HepG2 (cell line): ENCODE measurements around the gene TXLNA. TPM values are rescaled to one million over a fixed set of nuclear protein-coding genes. Genes with fewer than 3 reads are reported as not detected.
A peak's percentile ranks its signal among the peaks of the same experiment; 100 is the strongest.

Experiments
- ATAC-seq: fragments of 200-7000 bp; cut with Tn5 transposase; 3 replicates; pipeline ENCODE4 v1.9.1; 2020; ENCODE audit warnings: mild to moderate bottlenecking, moderate library complexity
- BruUV-seq: library from RNA; stranded (reverse); fragments of 400-500 nt; replicated peaks from 2 replicates; lab custom pipeline; 2021; lab: Mats Ljungman, UMichigan
- CTCF ChIA-PET: fragments of 300-600 bp; formaldehyde crosslinking; extraction: SDS; loops from one replicate; lab custom pipeline; 2021; ENCODE audit warnings: low total read pairs, inconsistent platforms, low intra/inter-chr PET ratio; lab: Yijun Ruan, JAX
- POLR2A ChIA-PET: fragments of 350-600 bp; sonication (Branson Sonifier 250); formaldehyde crosslinking; loops from one replicate; lab custom pipeline; 2020; ENCODE audit warnings: antibody characterized with exemption, inconsistent platforms; lab: Yijun Ruan, JAX
- DNase-seq: peaks from one replicate; pipeline ENCODE4 v3.0.0-alpha.2; 2015; ENCODE audit warnings: low spot score
- FAIRE-seq: peaks from 3 replicates; lab custom pipeline; 2011; peaks lifted over from hg19 to GRCh38; lab: Jason Lieb, UNC
- H2AFZ ChIP-seq: one replicate; pipeline ENCODE4 v1.6.1; 2011; ENCODE audit warnings: low read length, inconsistent platforms
- H3K27ac ChIP-seq: fragments of 300-600 bp; 3 replicates; pipeline ENCODE4 v1.8.0; 2011; ENCODE audit warnings: mixed run types, mild to moderate bottlenecking, mixed read lengths, low read length, inconsistent platforms; ENCODE audit not compliant: insufficient read depth; ENCODE audit errors: extremely low read length
- H3K27me3 ChIP-seq, 2 experiments: fragments of 200-600 bp in 1 of 2; 2 replicates in 1 of 2; 3 replicates in 1 of 2; pipeline versions ENCODE4 v1.6.0 to v1.8.0; 2011; ENCODE audit warnings: low read length in 2 of 2, mild to moderate bottlenecking in 2 of 2, moderate library complexity in 2 of 2, inconsistent platforms in 1 of 2; ENCODE audit not compliant: insufficient read depth in 2 of 2, control insufficient read depth in 1 of 2
- H3K36me3 ChIP-seq, 2 experiments: fragments of 200-600 bp in 1 of 2; replicated peaks in 1 of 2; 2 replicates in 1 of 2; 3 replicates in 1 of 2; pipeline versions ENCODE4 v1.5.1 to v1.8.0; 2011; ENCODE audit warnings: low read length in 2 of 2, inconsistent platforms in 1 of 2; ENCODE audit not compliant: insufficient read depth in 2 of 2, control insufficient read depth in 1 of 2
- H3K4me1 ChIP-seq: 2 replicates; pipeline ENCODE4 v1.5.1; 2012; ENCODE audit warnings: low read length, inconsistent platforms; ENCODE audit not compliant: insufficient read depth
- H3K4me2 ChIP-seq: 2 replicates; pipeline ENCODE4 v1.6.0; 2011; ENCODE audit warnings: low read depth, low read length, inconsistent platforms
- H3K4me3 ChIP-seq, 3 experiments: fragments of 200-600 bp in 1 of 3; sonication (generic), shearing (Covaris generic) in 1 of 3; replicated peaks in 1 of 3; 2 replicates each; pipeline ENCODE4 v1.5.1; 2011 to 2016; ENCODE audit warnings: low read length in 3 of 3, inconsistent platforms in 2 of 3, low read depth in 2 of 3, mild to moderate bottlenecking in 2 of 3, control low read depth in 1 of 3, mixed read lengths in 1 of 3; ENCODE audit not compliant: insufficient read depth in 1 of 3
- H3K79me2 ChIP-seq: one replicate; pipeline ENCODE4 v1.6.1; 2011; ENCODE audit warnings: low read length, inconsistent platforms; ENCODE audit not compliant: insufficient read depth
- H3K9ac ChIP-seq: 2 replicates; pipeline ENCODE4 v1.6.0; 2011; ENCODE audit warnings: mild to moderate bottlenecking, low read depth, low read length, inconsistent platforms; ENCODE audit not compliant: insufficient read depth
- H3K9me3 ChIP-seq: 2 replicates; pipeline ENCODE4 v1.5.1; 2012; ENCODE audit warnings: mild to moderate bottlenecking, low read length
- H4K20me1 ChIP-seq: 2 replicates; pipeline ENCODE4 v1.6.0; 2011; ENCODE audit warnings: inconsistent platforms, mild to moderate bottlenecking, low read length, moderate library complexity; ENCODE audit not compliant: insufficient read depth
- ATAD3A ChIP-seq: sonication (generic); formaldehyde crosslinking; IDR thresholded peaks from 2 replicates; pipeline ENCODE4 v1.4.0; 2020; ENCODE audit warnings: missing genetic modification reagents
- HCFC1 ChIP-seq: fragments of 150-350 bp; IDR thresholded peaks from 2 replicates; pipeline ENCODE4 v1.6.1; 2014; ENCODE audit warnings: low read depth, low read length
- NFE2 ChIP-seq: sonication (generic); formaldehyde crosslinking; IDR thresholded peaks from 2 replicates; pipeline ENCODE4 v1.4.0; 2020; ENCODE audit warnings: missing genetic modification reagents
- YEATS2 ChIP-seq: sonication (generic); formaldehyde crosslinking; IDR thresholded peaks from 2 replicates; pipeline ENCODE4 v1.4.0; 2020; ENCODE audit warnings: missing genetic modification reagents, borderline replicate concordance
- ZFP37 ChIP-seq: sonication (generic); formaldehyde crosslinking; IDR thresholded peaks from 2 replicates; pipeline ENCODE4 v1.4.0; 2020; ENCODE audit warnings: missing genetic modification reagents, borderline replicate concordance
- ZFP41 ChIP-seq: sonication (generic); formaldehyde crosslinking; IDR thresholded peaks from 2 replicates; pipeline ENCODE4 v1.4.0; 2020; ENCODE audit warnings: mild to moderate bottlenecking, missing genetic modification reagents, borderline replicate concordance
- ZNF580 ChIP-seq: IDR thresholded peaks from 2 replicates; pipeline ENCODE4 v1.6.1; 2016; ENCODE audit warnings: low read depth, borderline replicate concordance
- ZNF616 ChIP-seq: sonication (generic); formaldehyde crosslinking; IDR thresholded peaks from 2 replicates; pipeline ENCODE4 v1.5.0; 2020; ENCODE audit warnings: low read depth, mild to moderate bottlenecking, missing genetic modification reagents
- WGBS: methylation state at CpG from one replicate; pipeline ENCODE4 v1.1.6; 2017; ENCODE audit warnings: low lambda C conversion rate; 5-methylcytosine and 5-hydroxymethylcytosine counted together
- in situ Hi-C: cut with HindIII; loops from 2 replicates; pipeline ENCODE4 v1.10.0; 2017; ENCODE audit warnings: low pct_unique_long_range_greater_than_20kb; ENCODE audit not compliant: extremely low pct_ligation_motif_present
- intact Hi-C: fragments of 100-400 bp; cut with micrococcal nuclease; formaldehyde crosslinking; loops from one replicate; pipeline ENCODE4 v1.10.0; 2022; ENCODE audit not compliant: unreplicated experiment
- polyA plus RNA-seq, 8 experiments: library from polyadenylated mRNA; depleted of rRNA in 3 of 8; stranded (reverse) in 7 of 8; unstranded in 1 of 8; fragments of >200 nt; fragmentation: Illumina TruSeq in 4 of 8; extraction: Trizol in 4 of 8; gene quantifications; 2 replicates each; pipeline versions ENCODE4 v1.2.1 to v1.2.3, GENCODE V29; 2011 to 2016; ENCODE audit warnings: low read depth in 4 of 8, missing spikeins in 1 of 8, mixed read lengths in 1 of 8; ENCODE audit not compliant: insufficient read depth in 1 of 8
- total RNA-seq, 5 experiments: library from RNA; depleted of rRNA; stranded (reverse); fragments of >200 nt; fragmentation: Illumina TruSeq; extraction: Trizol; gene quantifications; 2 replicates each; pipeline ENCODE4 v1.2.3, GENCODE V29; 2016; ENCODE audit warnings: low read depth in 1 of 5
- TF ChIP-seq, protein P1 (sequence below): sonication (generic); formaldehyde crosslinking; IDR thresholded peaks from 2 replicates; pipeline ENCODE4 v1.8.1; 2023; ENCODE audit warnings: mild to moderate bottlenecking, missing genetic modification reagents
- TF ChIP-seq, protein P2 (sequence below): sonication (generic); formaldehyde crosslinking; conservative IDR thresholded peaks from 2 replicates; pipeline ENCODE4 v1.4.0; 2020; ENCODE audit warnings: missing genetic modification reagents
- TF ChIP-seq, protein P3 (sequence below): sonication (generic); formaldehyde crosslinking; IDR thresholded peaks from 2 replicates; pipeline ENCODE4 v1.9.0; 2021; ENCODE audit warnings: missing genetic modification reagents, mild to moderate bottlenecking, borderline replicate concordance
- TF ChIP-seq, protein P4 (sequence below): fragments of 450-650 bp; IDR thresholded peaks from 2 replicates; pipeline ENCODE4 v1.6.1; 2017

The TXLNA gene
- total and polyA plus RNA-seq, 2 of the 13 experiments (the other 11 are each of a cell fraction or from before 2014, with no cell fraction given): 29.6 to 67.8 TPM

- TF ChIP-seq, protein P1, sequence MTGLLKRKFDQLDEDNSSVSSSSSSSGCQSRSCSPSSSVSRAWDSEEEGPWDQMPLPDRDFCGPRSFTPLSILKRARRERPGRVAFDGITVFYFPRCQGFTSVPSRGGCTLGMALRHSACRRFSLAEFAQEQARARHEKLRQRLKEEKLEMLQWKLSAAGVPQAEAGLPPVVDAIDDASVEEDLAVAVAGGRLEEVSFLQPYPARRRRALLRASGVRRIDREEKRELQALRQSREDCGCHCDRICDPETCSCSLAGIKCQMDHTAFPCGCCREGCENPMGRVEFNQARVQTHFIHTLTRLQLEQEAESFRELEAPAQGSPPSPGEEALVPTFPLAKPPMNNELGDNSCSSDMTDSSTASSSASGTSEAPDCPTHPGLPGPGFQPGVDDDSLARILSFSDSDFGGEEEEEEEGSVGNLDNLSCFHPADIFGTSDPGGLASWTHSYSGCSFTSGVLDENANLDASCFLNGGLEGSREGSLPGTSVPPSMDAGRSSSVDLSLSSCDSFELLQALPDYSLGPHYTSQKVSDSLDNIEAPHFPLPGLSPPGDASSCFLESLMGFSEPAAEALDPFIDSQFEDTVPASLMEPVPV (CRISPR knock-in tag): no peak
- TF ChIP-seq NFE2 (CRISPR knock-in tag) (no peak), ZNF580 (CRISPR knock-in tag) (no peak), ZFP41 (CRISPR knock-in tag) (no peak), ATAD3A (CRISPR knock-in tag) (no peak), HCFC1 (no peak), YEATS2 (CRISPR knock-in tag) (no peak), ZFP37 (CRISPR knock-in tag) (no peak)
- TF ChIP-seq, protein P2, sequence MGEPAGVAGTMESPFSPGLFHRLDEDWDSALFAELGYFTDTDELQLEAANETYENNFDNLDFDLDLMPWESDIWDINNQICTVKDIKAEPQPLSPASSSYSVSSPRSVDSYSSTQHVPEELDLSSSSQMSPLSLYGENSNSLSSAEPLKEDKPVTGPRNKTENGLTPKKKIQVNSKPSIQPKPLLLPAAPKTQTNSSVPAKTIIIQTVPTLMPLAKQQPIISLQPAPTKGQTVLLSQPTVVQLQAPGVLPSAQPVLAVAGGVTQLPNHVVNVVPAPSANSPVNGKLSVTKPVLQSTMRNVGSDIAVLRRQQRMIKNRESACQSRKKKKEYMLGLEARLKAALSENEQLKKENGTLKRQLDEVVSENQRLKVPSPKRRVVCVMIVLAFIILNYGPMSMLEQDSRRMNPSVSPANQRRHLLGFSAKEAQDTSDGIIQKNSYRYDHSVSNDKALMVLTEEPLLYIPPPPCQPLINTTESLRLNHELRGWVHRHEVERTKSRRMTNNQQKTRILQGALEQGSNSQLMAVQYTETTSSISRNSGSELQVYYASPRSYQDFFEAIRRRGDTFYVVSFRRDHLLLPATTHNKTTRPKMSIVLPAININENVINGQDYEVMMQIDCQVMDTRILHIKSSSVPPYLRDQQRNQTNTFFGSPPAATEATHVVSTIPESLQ: no peak
- TF ChIP-seq, all 625 proteins: peak for 0
Measured at GRCh38 chr1:32181563-32181962, 2.1 kb downstream of the TXLNA start (continued).

DNA sequence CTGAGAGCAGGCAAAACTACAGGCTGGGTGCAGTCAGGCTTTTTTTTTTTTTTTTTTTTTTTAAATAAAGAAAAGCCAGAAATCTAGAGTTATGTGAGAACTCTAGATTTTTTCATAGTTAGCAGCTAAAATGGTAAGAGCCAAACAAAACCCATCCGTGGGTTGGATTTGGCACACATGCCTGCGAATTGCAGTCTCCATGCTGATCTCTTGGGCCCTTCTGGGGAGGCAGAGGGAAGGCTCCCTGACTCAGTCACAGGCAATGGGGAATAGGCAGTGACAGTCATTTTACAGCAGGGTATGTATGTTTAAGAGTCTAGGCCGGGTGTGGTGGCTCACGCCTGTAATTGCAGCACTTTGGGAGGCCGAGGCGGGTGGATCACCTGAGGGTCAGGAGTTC is 2.6 kb downstream of the TXLNA start:
- Histone ChIP-seq H3K79me2 (peaks cover 53% of the 10 kb centered on the region), H3K9ac (peak overlapping the region; percentile 84; the same call in 1 of the 2 replicates), H3K4me1 (peaks cover 71% of the 10 kb centered on the region), H3K4me2 (peak overlapping the region; percentile 80; the same call in 1 of the 2 replicates), H3K4me3 (peak overlapping the region in 1 of 3 experiments; percentile 24; a peak in 1 of 6 replicates), H3K27me3 (no peaks in the 10 kb centered on the region), H3K9me3 (no peaks in the 10 kb centered on the region), H4K20me1 (peaks cover 2% of the 10 kb centered on the region; the same call in 1 of the 2 replicates)
- ChIA-PET POLR2A (interaction anchor here (1.3 kb wide), 1 partner anchor 10 kb away, joined by 3 read pairs; no protein-coding TSS in a partner anchor), CTCF (no interaction called here)
- intact Hi-C loops (no loop called here), in situ Hi-C loops (no loop called here)
- no peak for DNase-seq
- FAIRE-seq: no peak
- no TSS peak for BruUV-seq
- no peak for ATAC-seq
- 98% methylated on average over 6 of the region's 6 CpGs for WGBS
- no peak for TF ChIP-seq ZNF616 (CRISPR knock-in tag)
- TF ChIP-seq, protein P3, sequence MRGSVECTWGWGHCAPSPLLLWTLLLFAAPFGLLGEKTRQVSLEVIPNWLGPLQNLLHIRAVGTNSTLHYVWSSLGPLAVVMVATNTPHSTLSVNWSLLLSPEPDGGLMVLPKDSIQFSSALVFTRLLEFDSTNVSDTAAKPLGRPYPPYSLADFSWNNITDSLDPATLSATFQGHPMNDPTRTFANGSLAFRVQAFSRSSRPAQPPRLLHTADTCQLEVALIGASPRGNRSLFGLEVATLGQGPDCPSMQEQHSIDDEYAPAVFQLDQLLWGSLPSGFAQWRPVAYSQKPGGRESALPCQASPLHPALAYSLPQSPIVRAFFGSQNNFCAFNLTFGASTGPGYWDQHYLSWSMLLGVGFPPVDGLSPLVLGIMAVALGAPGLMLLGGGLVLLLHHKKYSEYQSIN (CRISPR knock-in tag): no peak
- TF ChIP-seq, protein P4, sequence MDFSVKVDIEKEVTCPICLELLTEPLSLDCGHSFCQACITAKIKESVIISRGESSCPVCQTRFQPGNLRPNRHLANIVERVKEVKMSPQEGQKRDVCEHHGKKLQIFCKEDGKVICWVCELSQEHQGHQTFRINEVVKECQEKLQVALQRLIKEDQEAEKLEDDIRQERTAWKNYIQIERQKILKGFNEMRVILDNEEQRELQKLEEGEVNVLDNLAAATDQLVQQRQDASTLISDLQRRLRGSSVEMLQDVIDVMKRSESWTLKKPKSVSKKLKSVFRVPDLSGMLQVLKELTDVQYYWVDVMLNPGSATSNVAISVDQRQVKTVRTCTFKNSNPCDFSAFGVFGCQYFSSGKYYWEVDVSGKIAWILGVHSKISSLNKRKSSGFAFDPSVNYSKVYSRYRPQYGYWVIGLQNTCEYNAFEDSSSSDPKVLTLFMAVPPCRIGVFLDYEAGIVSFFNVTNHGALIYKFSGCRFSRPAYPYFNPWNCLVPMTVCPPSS: no peak
- TF ChIP-seq, all 625 proteins: peak for 0
- Histone ChIP-seq H2AFZ (no peak overlapping the region), H3K36me3 (peaks cover 14 to 37% of the 10 kb centered on the region in 2 experiments; a peak in 4 of 5 replicates), H3K27ac (no peak overlapping the region)
